Measurements from ENCODE around the gene CEP135. TPM values are rescaled to one million over a fixed set of nuclear protein-coding genes. Genes with fewer than 3 reads are reported as not detected.
"Not testable (repeated sequence)": the region's sequence is repeated elsewhere in the genome, so short reads cannot be mapped to it uniquely, and the experiment has no call there.

CEP135 gene
- polyA plus RNA-seq, 1 donor from 2014 or later: 5.2 TPM

GRCh38 chr4:55931833-55932232 lies 16.9 kb upstream of the CEP135 start:
- no peaks in the 10 kb centered on the region for H3K79me2 ChIP-seq (replicated peaks; ENCODE audit: insufficient read depth, low read length)
- H3K27ac ChIP-seq (ENCODE audit: low read length): no peak overlapping the region
- no peak overlapping the region for H3K4me2 ChIP-seq (ENCODE audit: low read length)
- no peaks in the 10 kb centered on the region for H4K20me1 ChIP-seq (ENCODE audit: insufficient read depth)
- no peaks in the 10 kb centered on the region for H3K27me3 ChIP-seq (ENCODE audit: insufficient read depth, low read depth, low read length)
- no peak overlapping the region for H3K9ac ChIP-seq (ENCODE audit: low read length)
- TF ChIP-seq CTCF (IDR thresholded peaks at IDR 0.05; ENCODE audit: poor library complexity, severe bottlenecking) (no peak), REST (IDR thresholded peaks at IDR 0.05; ENCODE audit: borderline replicate concordance) (no peak), RAD21 (conservative IDR thresholded peaks at IDR 0.05) (no peak), TAF1 (IDR thresholded peaks at IDR 0.05; ENCODE audit: low read depth) (no peak), POLR2AphosphoS5 (IDR thresholded peaks at IDR 0.05) (no peak), EZH2 (IDR thresholded peaks at IDR 0.05; ENCODE audit: borderline replicate concordance, insufficient read depth, low read length, poor library complexity, severe bottlenecking) (no peak), MXI1 (conservative IDR thresholded peaks at IDR 0.05; ENCODE audit: poor library complexity, severe bottlenecking) (no peak), SMC3 (conservative IDR thresholded peaks at IDR 0.05; ENCODE audit: poor library complexity) (no peak), EP300 (conservative IDR thresholded peaks at IDR 0.05; ENCODE audit: poor library complexity, severe bottlenecking) (no peak)
- no peaks in the 10 kb centered on the region for H3K9me2 ChIP-seq (ENCODE audit: insufficient read depth, low read length)
- H3K36me3 ChIP-seq (ENCODE audit: insufficient read depth, low read length): no peaks in the 10 kb centered on the region
- no peak overlapping the region for H3K4me3 ChIP-seq (ENCODE audit: low read length)
- no peaks in the 10 kb centered on the region for H3K9me3 ChIP-seq (ENCODE audit: low read length)
- H2AFZ ChIP-seq (ENCODE audit: low read depth, low read length): no peak overlapping the region
- H3F3A ChIP-seq (ENCODE audit: insufficient read depth, low read length, poor library complexity, severe bottlenecking): no peaks in the 10 kb centered on the region

- no peak overlapping the region for H3K4me2 ChIP-seq (ENCODE audit: low read length)
Measured at GRCh38 chr4:55932511-55932910, 16.2 kb upstream of the CEP135 start.

GRCh38 chr4:55933611-55934010 lies 15.1 kb upstream of the CEP135 start:
- TF ChIP-seq POLR2AphosphoS5 (IDR thresholded peaks at IDR 0.05): no peak
- TF ChIP-seq SMC3 (conservative IDR thresholded peaks at IDR 0.05; ENCODE audit: poor library complexity): no peak
- no peak for TF ChIP-seq RAD21 (conservative IDR thresholded peaks at IDR 0.05)
- TF ChIP-seq EZH2 (IDR thresholded peaks at IDR 0.05; ENCODE audit: borderline replicate concordance, insufficient read depth, low read length, poor library complexity, severe bottlenecking): no peak
- no peak for TF ChIP-seq EP300 (conservative IDR thresholded peaks at IDR 0.05; ENCODE audit: poor library complexity, severe bottlenecking)
- no peaks in the 10 kb centered on the region for H3K9me2 ChIP-seq (ENCODE audit: insufficient read depth, low read length)
- no peak overlapping the region for H3K4me3 ChIP-seq (ENCODE audit: low read length)
- H3K27ac ChIP-seq (ENCODE audit: low read length): no peak overlapping the region
- H3F3A ChIP-seq (ENCODE audit: insufficient read depth, low read length, poor library complexity, severe bottlenecking): no peaks in the 10 kb centered on the region
- no peak overlapping the region for H3K4me2 ChIP-seq (ENCODE audit: low read length)
- H4K20me1 ChIP-seq (ENCODE audit: insufficient read depth): no peaks in the 10 kb centered on the region
- H3K9me3 ChIP-seq (ENCODE audit: low read length): peaks cover 6% of the 10 kb centered on the region
- no peak overlapping the region for H3K9ac ChIP-seq (ENCODE audit: low read length)
- H2AFZ ChIP-seq (ENCODE audit: low read depth, low read length): no peak overlapping the region
- H3K36me3 ChIP-seq (ENCODE audit: insufficient read depth, low read length): no peaks in the 10 kb centered on the region
- H3K27me3 ChIP-seq (ENCODE audit: insufficient read depth, low read depth, low read length): no peaks in the 10 kb centered on the region
- no peaks in the 10 kb centered on the region for H3K79me2 ChIP-seq (replicated peaks; ENCODE audit: insufficient read depth, low read length)

More at GRCh38 chr4:55932511-55932910, 16.2 kb upstream of the CEP135 start:
- no peaks in the 10 kb centered on the region for H3K36me3 ChIP-seq (ENCODE audit: insufficient read depth, low read length)
- H3K27me3 ChIP-seq (ENCODE audit: insufficient read depth, low read depth, low read length): no peaks in the 10 kb centered on the region
- peaks cover 6% of the 10 kb centered on the region for H3K9me3 ChIP-seq (ENCODE audit: low read length)
- no peak overlapping the region for H2AFZ ChIP-seq (ENCODE audit: low read depth, low read length)
- H3K27ac ChIP-seq (ENCODE audit: low read length): no peak overlapping the region
- H3K9ac ChIP-seq (ENCODE audit: low read length): no peak overlapping the region
- H3K79me2 ChIP-seq (replicated peaks; ENCODE audit: insufficient read depth, low read length): no peaks in the 10 kb centered on the region
- no peaks in the 10 kb centered on the region for H4K20me1 ChIP-seq (ENCODE audit: insufficient read depth)
- TF ChIP-seq RAD21 (conservative IDR thresholded peaks at IDR 0.05) (no peak), EP300 (conservative IDR thresholded peaks at IDR 0.05; ENCODE audit: poor library complexity, severe bottlenecking) (no peak)
- no peaks in the 10 kb centered on the region for H3F3A ChIP-seq (ENCODE audit: insufficient read depth, low read length, poor library complexity, severe bottlenecking)
- no peaks in the 10 kb centered on the region for H3K9me2 ChIP-seq (ENCODE audit: insufficient read depth, low read length)
- H3K4me3 ChIP-seq (ENCODE audit: low read length): no peak overlapping the region

GRCh38 chr4:55935907-55936306 lies 12.8 kb upstream of the CEP135 start:
- H3K79me2 ChIP-seq (replicated peaks; ENCODE audit: insufficient read depth, low read length); H3K36me3 ChIP-seq (ENCODE audit: insufficient read depth, low read length); H3K9me2 ChIP-seq (ENCODE audit: insufficient read depth, low read length); H3K9me3 ChIP-seq (ENCODE audit: low read length); H3F3A ChIP-seq (ENCODE audit: insufficient read depth, low read length, poor library complexity, severe bottlenecking); H3K4me2 ChIP-seq (ENCODE audit: low read length); H3K4me3 ChIP-seq (ENCODE audit: low read length); H3K27me3 ChIP-seq (ENCODE audit: insufficient read depth, low read depth, low read length); H3K9ac ChIP-seq (ENCODE audit: low read length); H2AFZ ChIP-seq (ENCODE audit: low read depth, low read length); H4K20me1 ChIP-seq (ENCODE audit: insufficient read depth); H3K27ac ChIP-seq (ENCODE audit: low read length): not testable (repeated sequence)
